NCI-H526 treated with DMSO at 0.1 percent for 48 hours (cell line): ENCODE results near the gene KCMF1.

Source experiments
- DNase-seq: peaks from one replicate; lab custom pipeline; 2025; lab: John Stamatoyannopoulos, UW

KCMF1 gene

GRCh38 chr2:85024372-85025047 lies 53.5 kb downstream of the KCMF1 start:
- no peak for DNase-seq

- no peak for DNase-seq
Measured at GRCh38 chr2:85032621-85033020, 61.7 kb downstream of the KCMF1 start.

DNA sequence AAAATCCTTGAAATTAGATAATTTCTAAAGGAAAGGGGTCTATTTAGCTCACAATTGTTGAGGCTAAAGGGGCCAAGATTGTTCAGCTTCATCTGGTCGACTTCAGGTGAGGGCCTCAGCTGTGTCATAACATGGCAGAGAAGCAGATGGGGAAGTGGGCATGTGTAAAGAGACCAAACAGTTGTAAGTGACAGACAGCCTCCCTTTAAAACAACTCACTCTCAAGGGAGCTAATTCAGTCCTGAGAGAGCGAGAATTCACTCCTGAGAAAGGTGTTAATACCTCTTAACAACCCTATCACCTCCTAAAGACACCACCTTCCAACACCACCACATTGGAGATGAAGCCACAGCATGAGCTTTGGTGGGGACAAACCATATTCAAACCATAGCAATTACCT lies 62.4 kb downstream of the KCMF1 start:
- DNase-seq = no peak

- no peak for DNase-seq
Measured at GRCh38 chr2:85034158-85034557, 63.2 kb downstream of the KCMF1 start.

DNA sequence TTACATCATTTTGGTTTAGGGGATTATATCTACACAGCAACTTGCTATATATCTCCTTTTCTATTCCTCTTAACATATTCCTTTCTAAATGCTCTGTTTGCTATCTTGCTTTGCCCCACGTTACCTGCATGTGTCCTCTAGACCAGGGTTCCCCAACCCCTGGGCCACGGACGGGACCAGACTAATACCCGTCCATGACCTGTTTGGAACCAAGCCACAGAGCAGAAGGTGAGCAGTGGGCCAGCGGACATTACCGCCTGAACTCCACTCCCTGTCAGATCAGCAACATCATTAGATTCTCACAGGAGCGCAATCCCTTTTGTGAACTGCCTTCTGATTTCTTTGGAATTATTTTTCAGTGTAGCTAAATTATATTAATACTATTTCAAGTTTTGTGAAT lies 66.7 kb downstream of the KCMF1 start:
- DNase-seq = no peak

DNA sequence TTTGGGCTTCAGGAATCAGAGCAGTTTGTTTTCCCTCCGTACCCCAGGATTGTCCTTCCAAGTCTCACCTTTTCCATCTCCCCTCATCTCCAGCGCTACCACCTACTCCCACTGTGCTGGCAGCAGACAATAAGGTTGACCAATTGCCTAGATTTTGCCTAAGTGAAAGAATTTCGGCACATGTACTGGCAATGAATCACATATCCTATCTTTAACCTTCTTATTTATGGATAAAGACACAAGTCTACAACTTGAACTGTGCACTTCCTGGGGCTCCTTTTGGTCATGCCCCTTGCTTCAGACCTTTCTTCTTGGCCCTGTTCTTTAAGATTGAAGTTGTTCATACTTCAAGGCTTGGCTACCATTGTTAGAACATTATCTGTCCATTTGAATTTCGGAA lies 71.4 kb downstream of the KCMF1 start:
- DNase-seq = no peak

DNA sequence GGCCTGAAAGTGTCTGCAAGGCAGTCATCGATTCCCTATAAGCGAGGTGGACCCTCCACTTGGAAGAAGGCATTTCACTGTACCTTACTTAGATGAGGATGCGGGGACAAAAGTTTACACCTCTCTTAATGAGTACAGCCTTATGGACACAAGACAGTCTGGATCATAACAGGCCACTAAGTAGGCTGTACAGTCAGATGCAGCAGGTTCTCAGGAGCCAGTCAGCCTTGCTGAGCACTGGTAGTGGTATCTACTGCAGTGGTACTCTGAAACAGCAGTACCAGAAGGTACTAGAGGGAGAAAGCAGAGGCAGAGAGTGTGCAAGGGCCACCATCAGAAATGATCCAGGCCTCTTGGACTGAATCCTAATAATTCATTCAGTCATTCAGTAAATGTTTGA lies 77.6 kb downstream of the KCMF1 start:
- no peak for DNase-seq

- no peak for DNase-seq
Measured at GRCh38 chr2:85049236-85049635, 78.3 kb downstream of the KCMF1 start.

DNA sequence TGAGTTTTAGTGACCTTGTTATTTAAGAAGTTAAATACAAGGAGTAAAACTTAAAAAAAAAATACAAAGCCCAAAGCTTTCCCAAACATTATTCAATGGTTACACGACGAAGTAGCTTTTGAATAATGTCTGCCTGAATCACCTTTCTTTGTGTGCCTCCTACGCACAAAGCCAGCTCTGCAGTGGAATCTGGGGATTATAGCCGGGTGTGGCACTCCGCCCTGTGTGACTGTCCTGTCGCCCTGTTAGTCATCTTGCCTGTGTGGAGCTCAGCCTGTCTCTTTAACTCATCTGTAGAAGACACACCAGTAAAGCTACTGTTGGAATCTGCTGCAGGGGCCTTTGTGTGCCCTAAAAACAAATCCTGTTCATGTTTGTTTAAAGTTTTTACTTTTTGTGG lies 82.8 kb downstream of the KCMF1 start:
- DNase-seq = no peak

DNA sequence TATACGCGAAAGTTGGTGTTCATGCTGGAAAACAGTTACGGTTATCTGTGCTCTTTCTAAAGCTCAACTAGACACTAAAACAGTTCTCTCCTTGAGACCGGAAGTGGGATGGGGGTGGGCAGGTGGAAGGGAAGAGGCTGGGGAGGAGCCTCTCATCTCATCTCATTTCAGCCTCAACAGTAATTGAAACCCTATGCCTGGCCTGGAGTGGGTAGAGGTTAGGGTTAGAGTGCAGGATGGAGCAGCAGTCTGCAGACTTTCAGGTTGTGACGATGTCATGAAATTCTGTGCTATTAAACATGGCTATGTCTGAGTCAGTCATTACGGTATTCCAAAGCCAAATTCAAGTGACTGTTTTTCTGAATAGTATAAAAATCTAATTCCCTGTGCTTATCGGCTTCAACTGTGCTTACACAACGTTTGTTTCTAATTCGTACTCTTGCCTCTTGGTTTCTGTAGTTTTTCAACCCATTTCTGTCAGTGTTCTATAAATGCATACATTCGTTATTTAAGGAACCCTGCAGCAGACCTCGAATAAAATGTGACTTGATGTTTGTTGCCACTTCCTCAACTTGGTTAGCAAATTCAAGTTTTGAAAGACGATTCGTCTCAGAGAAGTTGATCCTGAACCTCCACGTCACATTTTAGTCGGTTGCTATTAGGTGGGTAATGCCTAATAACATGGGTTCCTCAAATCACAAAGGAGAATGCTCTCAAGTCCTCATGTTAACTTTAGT lies 86.4 kb downstream of the KCMF1 start:
- DNase-seq = no peak

DNA sequence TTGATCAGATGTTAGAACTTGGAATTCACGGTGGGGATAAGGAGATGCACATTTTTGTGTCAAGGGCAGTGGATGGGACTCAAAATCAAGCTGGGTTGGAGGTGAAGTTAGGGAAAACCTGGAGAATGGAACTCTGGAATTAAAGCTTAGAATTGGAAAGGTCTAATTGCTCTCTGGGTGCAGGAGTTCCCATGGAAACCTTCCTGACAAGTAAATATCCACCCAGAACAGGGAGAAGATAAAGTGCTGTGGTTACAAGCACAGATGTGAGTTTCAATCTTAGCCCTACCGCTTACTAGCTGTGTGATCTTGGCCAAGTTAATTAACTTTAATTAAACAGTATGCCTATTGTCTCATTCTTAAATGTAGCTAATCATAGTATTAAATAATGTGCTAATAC lies 90.9 kb downstream of the KCMF1 start:
- no peak for DNase-seq

- no peak for DNase-seq
Measured at GRCh38 chr2:85062565-85062964, 91.6 kb downstream of the KCMF1 start.

GRCh38 chr2:85063981-85064599 lies 93.1 kb downstream of the KCMF1 start:
- DNase-seq = no peak

- no peak for DNase-seq
Measured at GRCh38 chr2:85064927-85065577, 94.1 kb downstream of the KCMF1 start.

DNA sequence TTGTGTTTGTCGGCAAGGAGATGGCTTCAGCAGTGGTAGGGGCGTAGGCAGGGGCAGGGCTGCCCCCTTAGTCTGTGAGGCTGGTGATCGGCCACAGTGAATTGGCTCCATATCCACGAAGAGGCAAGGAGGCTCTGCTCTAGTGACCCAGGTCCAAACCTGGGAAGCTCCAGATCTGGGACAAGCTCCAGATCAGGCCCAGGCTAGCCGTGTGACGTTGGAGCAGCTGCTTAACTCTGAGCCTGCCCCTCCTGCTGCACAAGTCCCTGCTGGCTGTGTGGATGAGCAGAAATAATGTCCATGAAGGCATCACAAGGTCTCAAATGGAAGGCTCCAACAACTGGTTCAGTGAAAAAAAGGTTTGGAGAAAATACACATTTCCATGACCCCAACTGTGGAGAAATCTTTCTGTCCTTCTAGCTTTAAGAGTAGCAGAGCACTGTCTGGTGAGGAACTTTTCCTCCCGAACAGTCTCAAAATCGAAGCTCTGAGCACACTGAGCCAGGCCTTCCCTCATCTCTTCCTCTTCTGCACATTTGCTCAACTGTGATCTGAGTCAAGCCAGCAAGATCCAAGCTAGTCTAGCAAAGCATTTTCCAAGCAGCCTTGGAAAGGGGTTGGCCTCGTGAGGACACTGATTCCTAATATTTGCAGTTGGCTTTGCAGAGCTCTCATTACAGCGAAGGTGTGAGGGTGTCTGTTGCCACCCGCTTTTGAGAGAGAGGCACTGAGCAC lies 95.2 kb downstream of the KCMF1 start:
- no peak for DNase-seq

GRCh38 chr2:85066874-85067351 lies 96.0 kb downstream of the KCMF1 start:
- peak; percentile 56 for DNase-seq

DNA sequence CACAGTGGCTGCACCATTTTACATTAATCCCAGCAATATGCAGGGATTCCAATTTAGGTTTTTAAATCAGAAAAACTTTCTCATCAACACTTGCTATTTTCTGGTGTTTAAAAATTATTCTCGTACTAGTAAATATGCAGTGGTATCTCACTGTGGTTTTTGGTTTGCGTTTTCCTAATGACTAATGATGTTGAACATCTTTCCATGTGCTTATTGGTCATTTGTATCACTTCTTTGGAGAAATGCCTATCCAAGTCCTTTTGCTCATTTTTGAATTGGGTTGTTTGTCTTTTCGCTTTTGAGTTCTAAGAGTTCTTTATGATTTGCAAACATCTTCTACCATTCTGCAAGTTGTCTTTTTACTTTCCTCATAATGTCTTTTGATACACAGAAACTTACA lies 100.1 kb downstream of the KCMF1 start:
- DNase-seq = no peak

- DNase-seq = no peak
Measured at GRCh38 chr2:85073033-85073432, 102.1 kb downstream of the KCMF1 start.

- DNase-seq = no peak
Measured at GRCh38 chr2:85076618-85077274, 105.8 kb downstream of the KCMF1 start.

- no peak for DNase-seq
Measured at GRCh38 chr2:85077859-85078419, 107.0 kb downstream of the KCMF1 start.

DNA sequence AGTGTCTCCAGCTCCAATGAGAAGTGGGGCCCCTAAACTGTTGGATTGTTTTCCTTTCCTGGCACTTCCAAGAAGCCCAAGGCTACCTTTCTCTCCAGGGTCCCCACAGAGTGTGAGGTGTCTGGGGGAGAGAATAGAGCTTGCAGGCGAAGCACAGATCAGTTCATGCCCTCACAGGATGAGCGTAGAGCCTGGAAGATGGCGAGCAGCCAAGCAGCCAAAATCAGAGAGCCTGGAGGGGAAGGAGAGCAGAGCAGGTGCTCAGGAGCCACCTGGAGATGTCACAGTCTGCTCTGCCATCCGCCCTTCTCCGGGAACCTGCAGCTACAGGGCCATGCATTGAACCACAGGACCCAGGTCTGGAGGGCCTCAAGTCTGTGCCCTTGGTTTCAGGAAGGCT lies 107.6 kb downstream of the KCMF1 start:
- no peak for DNase-seq
